A549 (cell line): ENCODE data around the gene ST8SIA4.

Experiments used
- CEBPB ChIP-seq, 2 experiments: fragments of >200 bp in 1 of 2; sonication (Bioruptor Twin) in 1 of 2; formaldehyde crosslinking in 1 of 2; IDR thresholded peaks; 2 replicates each; pipeline ENCODE4 v1.6.1; 2012 to 2016
- CTCF ChIP-seq: fragments of >200 bp; sonication (Bioruptor Twin); formaldehyde crosslinking; IDR thresholded peaks from 3 replicates; pipeline ENCODE4 v1.5.1; 2016
- ESRRA ChIP-seq: fragments of 150-350 bp; IDR thresholded peaks from 2 replicates; pipeline ENCODE4 v1.6.1; 2014; ENCODE audit warnings: mild to moderate bottlenecking, low read length, borderline replicate concordance
- HDAC2 ChIP-seq: fragments of 200-600 bp; sonication (generic); IDR thresholded peaks from 2 replicates; pipeline ENCODE4 v1.6.1; 2016
- KDM1A ChIP-seq: fragments of 200-600 bp; sonication (generic); IDR thresholded peaks from 2 replicates; pipeline ENCODE4 v1.6.1; 2016; ENCODE audit warnings: low read depth, mild to moderate bottlenecking
- KDM5A ChIP-seq: fragments of 200-600 bp; sonication (generic); IDR thresholded peaks from 2 replicates; pipeline ENCODE4 v1.6.1; 2016; ENCODE audit warnings: antibody characterized with exemption, mild to moderate bottlenecking
- NR3C1 ChIP-seq: fragments of >200 bp; sonication (Bioruptor Twin); formaldehyde crosslinking; IDR thresholded peaks from 3 replicates; pipeline ENCODE4 v1.6.1; 2017
- PBX3 ChIP-seq: IDR thresholded peaks from 2 replicates; pipeline ENCODE4 v1.6.1; 2012
- POLR2A ChIP-seq: IDR thresholded peaks from 2 replicates; pipeline ENCODE4 v1.6.1; 2012; ENCODE audit warnings: mild to moderate bottlenecking, low read length
- RAD21 ChIP-seq, 2 experiments: fragments of >200 bp in 1 of 2; sonication (Bioruptor Twin) in 1 of 2; formaldehyde crosslinking in 1 of 2; IDR thresholded peaks in 1 of 2; conservative IDR thresholded peaks in 1 of 2; 2 replicates in 1 of 2; 3 replicates in 1 of 2; pipeline ENCODE4 v1.6.1; 2012 to 2018; ENCODE audit warnings: inconsistent platforms in 1 of 2
- REST ChIP-seq: fragments of 200-600 bp; sonication (generic); IDR thresholded peaks from 2 replicates; pipeline ENCODE4 v1.6.1; 2016; ENCODE audit warnings: antibody characterized with exemption, mild to moderate bottlenecking, moderate library complexity
- ZC3H11A ChIP-seq: fragments of 450-650 bp; IDR thresholded peaks from 2 replicates; pipeline ENCODE4 v1.6.1; 2014; ENCODE audit warnings: antibody characterized with exemption, mild to moderate bottlenecking

- TF ChIP-seq RAD21 (conservative IDR thresholded peaks at IDR 0.05 in 1 of 2, IDR thresholded peaks at IDR 0.05 in 1 of 2) (no peak), POLR2A (no peak), CTCF (no peak), ESRRA (no peak), KDM1A (no peak), CEBPB (IDR thresholded peaks at IDR 0.05) (no peak), PBX3 (no peak), ZC3H11A (no peak), NR3C1 (no peak), HDAC2 (no peak), REST (no peak), KDM5A (no peak)
Observed at GRCh38 chr5:100950985-100951384, 47.9 kb upstream of the ST8SIA4 start.
